Uterus (tissue), 2 donors: ENCODE results near the gene CTIF.

Experiments
- CTCF ChIP-seq, 4 experiments: fragments of 200-600 bp in 2 of 4; fragments of 450-650 bp in 2 of 4; sonication (generic) in 2 of 4; IDR thresholded peaks; one replicate each; pipeline ENCODE4 v1.5.1; 2016 to 2019; ENCODE audit warnings: antibody characterized with exemption in 4 of 4, mild to moderate bottlenecking in 2 of 4, moderate library complexity in 1 of 4
- POLR2A ChIP-seq, 2 donors: fragments of 450-650 bp; IDR thresholded peaks; one replicate each; pipeline ENCODE4 v1.6.1; 2016; ENCODE audit warnings: antibody characterized with exemption in 2 of 2, mild to moderate bottlenecking in 1 of 2, moderate library complexity in 1 of 2

GRCh38 chr18:48772457-48772856 lies 233.6 kb downstream of the CTIF start:
- TF ChIP-seq CTCF (IDR thresholded peaks at IDR 0.05) (no peak), POLR2A (IDR thresholded peaks at IDR 0.05) (no peak)
